HG02852 (cell line): ENCODE data around the gene TBX2.
"Not testable (repeated sequence)": the region's sequence is repeated elsewhere in the genome, so short reads cannot be mapped to it uniquely, and the experiment has no call there.

Source experiments
- ATAC-seq: cut with Tn5 transposase; IDR thresholded peaks from one replicate; pipeline ENCODE4 v1.9.1; 2021; ENCODE audit warnings: mild to moderate bottlenecking, moderate library complexity; ENCODE audit not compliant: unreplicated experiment

TBX2 gene

GRCh38 chr17:61399131-61400065 lies at the start of gene TBX2:
Gene TBX2 (plus strand): TSS chr17:61399843. CDS start chr17:61400177, 334 bp downstream.
- ATAC-seq: no peak

GRCh38 chr17:61351745-61352407 lies 47.8 kb upstream of the TBX2 start:
- no peak for ATAC-seq

- no peak for ATAC-seq
Observed at GRCh38 chr17:61352408-61352770, 47.3 kb upstream of the TBX2 start.

GRCh38 chr17:61352781-61353491 lies 46.7 kb upstream of the TBX2 start:
- no peak for ATAC-seq

GRCh38 chr17:61353615-61354014 lies 46.0 kb upstream of the TBX2 start:
- no peak for ATAC-seq

GRCh38 chr17:61354895-61355874 lies 44.5 kb upstream of the TBX2 start:
- ATAC-seq: no peak

GRCh38 chr17:61357061-61357460 lies 42.6 kb upstream of the TBX2 start:
- not testable (repeated sequence) for ATAC-seq

- not testable (repeated sequence) for ATAC-seq
Observed at GRCh38 chr17:61359513-61359912, 40.1 kb upstream of the TBX2 start.

GRCh38 chr17:61360318-61360943 lies 39.2 kb upstream of the TBX2 start:
- no peak for ATAC-seq

GRCh38 chr17:61361084-61361483 lies 38.6 kb upstream of the TBX2 start:
- no peak for ATAC-seq

GRCh38 chr17:61362396-61362795 lies 37.2 kb upstream of the TBX2 start:
- no peak for ATAC-seq

- ATAC-seq: no peak
Observed at GRCh38 chr17:61362852-61363600, 36.6 kb upstream of the TBX2 start.

GRCh38 chr17:61363601-61364462 lies 35.8 kb upstream of the TBX2 start:
- no peak for ATAC-seq

GRCh38 chr17:61364463-61364846 lies 35.2 kb upstream of the TBX2 start:
- no peak for ATAC-seq

GRCh38 chr17:61366076-61366714 lies 33.4 kb upstream of the TBX2 start:
- no peak for ATAC-seq

- no peak for ATAC-seq
Observed at GRCh38 chr17:61366715-61367413, 32.8 kb upstream of the TBX2 start.
